Stimulated activated CD4-positive, alpha-beta T cell treated with anti-CD3 and anti-CD28 coated beads, Interleukin-15, amount 100 ng/mL, for 24 hours (primary cell): Measurements from ENCODE around the gene POU2AF1.

Source experiments
- DNase-seq: peaks from one replicate; pipeline ENCODE4 v3.0.0-alpha.2; 2020

Gene POU2AF1

GRCh38 chr11:111359223-111360149 lies 19.6 kb downstream of the POU2AF1 start:
- DNase-seq = no peak

- DNase-seq = no peak
These were observed 20.8 kb downstream of the POU2AF1 start for GRCh38 chr11:111358038-111359001.

GRCh38 chr11:111357150-111358037 lies 21.7 kb downstream of the POU2AF1 start:
- no peak for DNase-seq

GRCh38 chr11:111356660-111357048 lies 22.4 kb downstream of the POU2AF1 start:
- DNase-seq = no peak

DNA sequence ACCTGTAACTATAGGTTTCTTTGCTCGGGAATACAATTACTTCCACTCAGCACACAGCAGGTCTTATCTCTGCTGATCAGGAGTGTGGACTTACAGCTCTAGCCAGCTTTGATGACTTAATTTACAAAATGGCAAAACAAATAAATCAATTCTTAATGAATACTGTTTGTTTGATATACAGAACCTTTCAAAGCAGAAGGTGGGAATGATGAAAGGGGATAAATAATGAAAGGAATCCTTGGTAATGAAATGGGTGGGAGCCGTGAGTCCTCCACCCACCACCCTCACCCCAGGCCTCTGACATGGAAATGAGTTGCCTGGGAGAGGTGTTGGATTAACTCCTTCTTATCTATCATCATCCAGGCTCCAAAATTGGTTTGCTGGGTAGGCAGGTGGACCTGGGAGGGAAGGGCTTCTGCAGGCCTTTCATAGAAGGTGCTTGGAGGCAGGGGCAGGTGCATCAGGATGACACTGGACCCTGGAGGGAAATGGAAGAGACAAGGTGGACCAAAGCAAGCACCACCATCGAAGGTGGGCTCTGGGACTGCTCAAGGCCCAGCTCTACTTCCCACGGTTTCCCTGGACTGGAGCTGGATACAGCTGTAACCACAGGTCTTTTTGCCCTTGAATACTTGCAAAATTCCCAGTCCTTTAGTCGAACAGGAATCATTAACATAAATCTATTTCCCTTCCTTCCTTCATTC lies 23.0 kb downstream of the POU2AF1 start:
- DNase-seq = no peak

GRCh38 chr11:111355101-111355500 lies 24.0 kb downstream of the POU2AF1 start:
- DNase-seq = no peak

- DNase-seq = no peak
These were observed 24.5 kb downstream of the POU2AF1 start for GRCh38 chr11:111354601-111354891.

GRCh38 chr11:111353776-111354600 lies 25.1 kb downstream of the POU2AF1 start:
- DNase-seq = no peak

DNA sequence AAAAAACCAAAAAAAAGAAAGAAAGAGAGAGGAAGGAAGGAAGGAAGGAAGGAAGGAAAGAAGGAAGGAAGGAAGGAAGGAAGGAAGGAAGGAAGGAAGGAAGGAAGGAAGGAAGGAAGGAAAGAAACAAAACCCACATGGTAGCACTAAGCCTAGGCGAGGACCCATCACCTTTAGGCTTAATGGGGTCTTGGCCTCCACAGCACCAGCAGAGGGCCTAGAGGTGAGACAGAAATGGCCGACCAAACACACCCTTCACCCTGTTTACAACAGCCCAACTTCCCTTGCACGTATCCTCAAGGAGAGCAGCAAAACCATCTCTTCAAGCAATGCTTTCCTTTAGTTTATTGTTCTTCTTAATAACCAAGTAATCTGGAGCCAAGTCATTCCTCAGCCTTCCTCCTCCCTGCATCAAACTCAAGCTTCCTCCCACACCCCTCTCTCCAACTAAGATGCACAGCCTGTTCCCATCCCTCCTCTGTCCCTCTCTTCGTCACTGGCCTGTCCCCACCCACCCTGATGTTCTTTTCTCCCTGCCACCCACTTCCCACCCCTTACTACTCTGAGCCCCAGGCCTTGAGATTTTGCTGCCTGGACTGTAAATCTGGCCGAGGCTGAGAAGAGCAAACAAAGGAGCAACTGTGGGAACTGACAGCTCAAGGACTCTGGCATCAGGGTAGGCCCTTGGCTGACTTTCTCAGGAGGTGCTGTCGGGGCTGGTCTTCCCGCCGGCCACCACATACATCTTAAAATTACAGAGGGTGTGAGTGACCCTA lies 26.0 kb downstream of the POU2AF1 start:
- no peak for DNase-seq

- DNase-seq = no peak
These were observed 26.8 kb downstream of the POU2AF1 start for GRCh38 chr11:111352231-111352746.

GRCh38 chr11:111351374-111352055 lies 27.6 kb downstream of the POU2AF1 start:
- no peak for DNase-seq

- no peak for DNase-seq
These were observed 28.3 kb downstream of the POU2AF1 start for GRCh38 chr11:111350811-111351210.

DNA sequence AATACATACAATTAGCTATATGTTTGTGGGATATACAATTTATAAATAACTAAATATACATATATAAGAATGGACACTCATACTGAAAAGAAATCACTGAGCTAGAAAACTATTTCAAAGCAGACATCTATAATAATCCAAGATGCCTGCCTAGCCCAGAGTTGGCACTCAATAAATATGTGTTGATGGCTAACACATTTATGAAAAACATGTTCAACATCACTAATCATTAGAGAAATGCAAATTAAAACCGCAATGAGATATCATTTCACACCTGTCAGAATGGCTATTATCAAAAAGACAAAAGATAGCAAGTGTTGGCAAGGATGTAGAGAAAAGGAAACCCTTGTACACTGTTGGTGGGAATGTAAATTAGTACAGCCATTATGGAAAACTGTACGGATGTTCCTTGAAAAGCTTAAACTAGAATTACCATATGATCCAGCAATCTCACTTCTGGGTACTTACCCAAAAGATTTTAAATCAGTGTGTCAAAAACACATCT lies 29.8 kb downstream of the POU2AF1 start:
- DNase-seq = no peak

- no peak for DNase-seq
These were observed 30.9 kb downstream of the POU2AF1 start for GRCh38 chr11:111348147-111348546.

DNA sequence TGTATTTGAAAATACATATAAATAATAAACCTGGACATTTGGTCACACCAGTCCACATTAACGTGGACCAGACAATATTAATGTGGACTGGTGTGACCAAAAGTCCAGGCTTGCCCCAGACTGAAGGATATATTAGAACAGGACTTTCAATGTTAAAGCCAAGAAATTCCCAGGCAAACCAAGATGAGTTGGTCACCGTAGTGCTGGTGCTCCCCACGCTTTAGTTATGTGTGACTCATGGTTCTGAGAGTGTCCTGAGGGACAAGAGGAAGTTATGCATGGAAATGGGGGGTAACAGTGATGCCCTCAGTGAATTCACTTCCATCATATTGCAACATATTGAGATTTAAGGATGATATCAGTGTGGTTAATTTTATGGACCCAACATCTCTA lies 31.4 kb downstream of the POU2AF1 start:
- no peak for DNase-seq

- DNase-seq = no peak
These were observed 31.9 kb downstream of the POU2AF1 start for GRCh38 chr11:111347002-111347722.

- DNase-seq = no peak
These were observed 35.0 kb downstream of the POU2AF1 start for GRCh38 chr11:111344032-111344431.

DNA sequence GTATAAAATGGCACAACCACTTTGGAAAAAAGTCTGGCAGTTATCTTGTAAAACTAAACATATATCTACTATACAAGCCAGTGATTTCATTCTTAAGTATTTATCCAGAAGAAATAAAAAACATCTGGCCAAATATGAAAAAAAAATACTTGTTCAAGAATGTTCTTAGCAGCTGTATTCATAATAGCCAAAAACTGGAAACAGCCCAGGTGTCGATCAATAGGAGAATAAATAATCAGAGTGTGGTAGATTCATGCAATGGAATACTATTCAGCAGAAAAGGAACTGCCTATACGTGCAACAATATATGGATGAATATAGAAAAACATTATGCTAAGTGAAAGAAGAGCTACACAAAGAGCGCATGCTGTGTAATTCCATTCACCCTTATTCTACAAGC lies 36.7 kb downstream of the POU2AF1 start:
- no peak for DNase-seq
